Left lung (tissue), 10 donors: ENCODE data around the gene CASP3. TPM values are rescaled to one million over a fixed set of nuclear protein-coding genes. Genes with fewer than 3 reads are reported as not detected.

ENCODE experiments used
- ATAC-seq: fragments of 200-7000 bp; cut with Tn5 transposase; one replicate; pipeline ENCODE4 v1.9.1; 2020; ENCODE audit warnings: moderate library complexity
- DNase-seq, 4 donors: peaks; one replicate each; pipeline ENCODE4 v3.0.0-alpha.2; 2013 to 2020
- H3K27ac ChIP-seq, 2 donors: fragments of 200-600 bp; sonication (generic) in 1 of 2; one replicate each; pipeline versions ENCODE4 v1.5.0 to v1.8.0; 2020 to 2021
- H3K27me3 ChIP-seq, 2 donors: fragments of 200-600 bp; sonication (generic) in 1 of 2; one replicate each; pipeline versions ENCODE4 v1.5.0 to v1.8.0; 2020 to 2021
- H3K36me3 ChIP-seq, 2 donors: fragments of 200-600 bp; sonication (generic) in 1 of 2; one replicate each; pipeline versions ENCODE4 v1.5.0 to v1.8.0; 2020 to 2021
- H3K4me1 ChIP-seq, 2 donors: fragments of 200-600 bp; one replicate each; pipeline ENCODE4 v1.8.0; 2021
- H3K4me3 ChIP-seq, 2 donors: fragments of 200-600 bp; sonication (generic) in 1 of 2; one replicate each; pipeline versions ENCODE4 v1.5.0 to v1.8.0; 2020 to 2021; ENCODE audit warnings: mild to moderate bottlenecking in 1 of 2
- H3K9me3 ChIP-seq, 2 donors: fragments of 200-600 bp; sonication (generic) in 1 of 2; one replicate each; pipeline versions ENCODE4 v1.5.0 to v1.8.0; 2020 to 2021
- CTCF ChIP-seq, 2 donors: fragments of 200-600 bp; sonication (generic) in 1 of 2; IDR thresholded peaks; one replicate each; pipeline versions ENCODE4 v1.5.0 to v1.8.0; 2021; ENCODE audit warnings: antibody characterized with exemption in 2 of 2
- intact Hi-C, 2 donors: fragments of 100-400 bp; cut with DNase I; formaldehyde crosslinking; loops; one replicate each; pipeline versions ENCODE4 v1.11.2 to v1.14.2; 2022
- polyA plus RNA-seq, 6 donors: library from polyadenylated mRNA; unstranded; fragments of 120-200 nt; gene quantifications; one replicate each; pipeline ENCODE4 v1.2.1, GENCODE V29; 2013; ENCODE audit not compliant: insufficient read length in 6 of 6
- total RNA-seq, 2 donors: library from RNA; stranded (reverse); fragmentation: NEBNext Ultra II Directional; extraction: Animal tissue kit (Norgen Biotek cat#: 25700); gene quantifications; one replicate each; pipeline ENCODE4 v1.2.1, GENCODE V29; 2021
- donor health status: DM: no; HTN: yes; CAD: no.
- donor health status: DM: no; HTN: no; CAD: no.

The CASP3 gene
- total and polyA plus RNA-seq, 8 donors = 19.1 to 37.9 (median 35.0) TPM

- ATAC-seq = no peak
- Histone ChIP-seq H3K36me3 (peaks cover 0 to 4% of the 10 kb centered on the region in 2 donors), H3K4me1 (peaks cover 22 to 65% of the 10 kb centered on the region in 2 donors), H3K4me3 (no peak overlapping the region), H3K9me3 (no peaks in the 10 kb centered on the region), H3K27ac (no peak overlapping the region), H3K27me3 (no peaks in the 10 kb centered on the region)
- intact Hi-C loops = no loop called here
- no peak for DNase-seq
- no peak for TF ChIP-seq CTCF (IDR thresholded peaks at IDR 0.05)
Observed at GRCh38 chr4:184645904-184646610, 3.2 kb downstream of the CASP3 start.

- Histone ChIP-seq H3K27ac (no peak overlapping the region), H3K4me1 (peaks cover 18 to 54% of the 10 kb centered on the region in 2 donors), H3K4me3 (no peak overlapping the region), H3K36me3 (peaks cover 0 to 4% of the 10 kb centered on the region in 2 donors), H3K27me3 (no peaks in the 10 kb centered on the region), H3K9me3 (no peaks in the 10 kb centered on the region)
- no peak for ATAC-seq
- no peak for TF ChIP-seq CTCF (IDR thresholded peaks at IDR 0.05)
- intact Hi-C loops = no loop called here
- no peak for DNase-seq
Observed at GRCh38 chr4:184644553-184645307, 4.5 kb downstream of the CASP3 start.

- Histone ChIP-seq H3K27ac (no peak overlapping the region), H3K4me3 (no peak overlapping the region), H3K9me3 (no peaks in the 10 kb centered on the region), H3K27me3 (no peaks in the 10 kb centered on the region), H3K36me3 (peaks cover 0 to 8% of the 10 kb centered on the region in 2 donors), H3K4me1 (peaks cover 18 to 53% of the 10 kb centered on the region in 2 donors)
- no peak for TF ChIP-seq CTCF (IDR thresholded peaks at IDR 0.05)
- ATAC-seq (no peak), DNase-seq (no peak)
- intact Hi-C loops = no loop called here
Observed at GRCh38 chr4:184643731-184644130, 5.5 kb downstream of the CASP3 start.

GRCh38 chr4:184641451-184641850 is 7.8 kb downstream of the CASP3 start:
- intact Hi-C loops = no loop called here
- TF ChIP-seq CTCF (IDR thresholded peaks at IDR 0.05) = no peak
- DNase-seq (no peak), ATAC-seq (no peak)
- no peak overlapping the region for H3K27ac ChIP-seq
- no peaks in the 10 kb centered on the region for H3K9me3 ChIP-seq
- H3K36me3 ChIP-seq = peaks cover 0 to 28% of the 10 kb centered on the region in 2 donors
- peaks cover 6 to 34% of the 10 kb centered on the region in 2 donors for H3K4me1 ChIP-seq
- no peaks in the 10 kb centered on the region for H3K27me3 ChIP-seq
- H3K4me3 ChIP-seq = no peak overlapping the region

- Histone ChIP-seq H3K27me3 (no peaks in the 10 kb centered on the region), H3K4me1 (peaks cover 2 to 29% of the 10 kb centered on the region in 2 donors), H3K9me3 (no peaks in the 10 kb centered on the region), H3K27ac (no peak overlapping the region), H3K4me3 (no peak overlapping the region), H3K36me3 (peaks cover 0 to 33% of the 10 kb centered on the region in 2 donors)
- TF ChIP-seq CTCF (IDR thresholded peaks at IDR 0.05) = no peak
- DNase-seq (no peak), ATAC-seq (no peak)
- intact Hi-C loops = no loop called here
Observed at GRCh38 chr4:184641022-184641421, 8.2 kb downstream of the CASP3 start.
